Measurements from ENCODE around the gene ATP6V1G2. TPM values are rescaled to one million over a fixed set of nuclear protein-coding genes. Genes with fewer than 3 reads are reported as not detected.
"Not testable (repeated sequence)": the region's sequence is repeated elsewhere in the genome, so short reads cannot be mapped to it uniquely, and the experiment has no call there.

The ATP6V1G2 gene
- polyA plus RNA-seq, result 9.1 TPM
- long read RNA-seq, donor 1, partial matches to known transcripts, result 0 of 2 reads
- long read RNA-seq, donor 1, other reads (novel, unspliced or antisense), result 0 of 2 reads
- long read RNA-seq, donor 2, partial matches to known transcripts, result 0 of 1 reads
- long read RNA-seq, donor 2, other reads (novel, unspliced or antisense), result 0 of 1 reads
- long read RNA-seq, donor 3, transcript ATP6V1G2-205 (3 exons, 1,588 nt), result major isoform, 5 of 5 reads
- long read RNA-seq, donor 3, partial matches to known transcripts, result 0 of 5 reads
- long read RNA-seq, donor 3, other reads (novel, unspliced or antisense), result 0 of 5 reads
- long read RNA-seq, donor 4, result 0 reads
- long read RNA-seq, donor 5, transcript ATP6V1G2-205 (3 exons, 1,588 nt), result major isoform, 5 of 5 reads
- long read RNA-seq, donor 5, partial matches to known transcripts, result 0 of 5 reads
- long read RNA-seq, donor 5, other reads (novel, unspliced or antisense), result 0 of 5 reads
- long read RNA-seq, donor 6, partial matches to known transcripts, result 0 of 2 reads
- long read RNA-seq, donor 6, other reads (novel, unspliced or antisense), result 0 of 2 reads
- long read RNA-seq, donor 7, partial matches to known transcripts, result 0 of 4 reads
- long read RNA-seq, donor 7, other reads (novel, unspliced or antisense), result 0 of 4 reads
- long read RNA-seq, donor 8, partial matches to known transcripts, result 0 of 1 reads
- long read RNA-seq, donor 8, other reads (novel, unspliced or antisense), result 0 of 1 reads
- long read RNA-seq, donor 9, transcript ATP6V1G2-205 (3 exons, 1,588 nt), result major isoform, 5 of 13 reads
- long read RNA-seq, donor 9, partial matches to known transcripts, result 0 of 13 reads
- long read RNA-seq, donor 9, other reads (novel, unspliced or antisense), result 7 of 13 reads
- long read RNA-seq, donor 10, result 0 reads
- long read RNA-seq, donor 11, partial matches to known transcripts, result 0 of 4 reads
- long read RNA-seq, donor 11, other reads (novel, unspliced or antisense), result 0 of 4 reads

- Histone ChIP-seq H3K4me3 (ENCODE audit: low read length) (peak within 1 kb of the TSS; percentile 50), H3K9me3 (ENCODE audit: control insufficient read depth, low read depth, low read length) (peaks cover 3% of the 10 kb centered on the region), H3K36me3 (ENCODE audit: control insufficient read depth, insufficient read depth, low read length) (peaks cover 14% of the 10 kb centered on the region), H3K27ac (ENCODE audit: low read length) (peak within 1 kb of the TSS; percentile 77), H3K27me3 (ENCODE audit: control insufficient read depth, insufficient read depth, low read length) (no peaks in the 10 kb centered on the region), H3K4me1 (ENCODE audit: control insufficient read depth, insufficient read depth, low read length) (peaks cover 8% of the 10 kb centered on the region)
- DNase-seq, result peak; percentile 85 to 89
- 0% methylated on average over 3 of the region's 11 CpGs for WGBS (ENCODE audit: insufficient coverage, low lambda C conversion rate)
Measured at GRCh38 chr6:31546339-31546957, at the start of gene ATP6V1G2. ATP6V1G2 (minus strand) TSS chr6:31546608; CDS start chr6:31546559, 49 bp downstream.

- H3K27me3 ChIP-seq (ENCODE audit: control insufficient read depth, insufficient read depth, low read length), result peaks cover 2% of the 10 kb centered on the region
- H3K4me3 ChIP-seq (ENCODE audit: low read length), result no peak overlapping the region
- no CpG with 5 or more reads among the region's 7 CpGs for WGBS (ENCODE audit: insufficient coverage, low lambda C conversion rate)
- no peaks in the 10 kb centered on the region for H3K4me1 ChIP-seq (ENCODE audit: control insufficient read depth, insufficient read depth, low read length)
- no peaks in the 10 kb centered on the region for H3K9me3 ChIP-seq (ENCODE audit: control insufficient read depth, low read depth, low read length)
- no peak overlapping the region for H3K27ac ChIP-seq (ENCODE audit: low read length)
- DNase-seq, result no peak
- no peaks in the 10 kb centered on the region for H3K36me3 ChIP-seq (ENCODE audit: control insufficient read depth, insufficient read depth, low read length)
Measured at GRCh38 chr6:31592396-31592771, 46.0 kb upstream of the ATP6V1G2 start.

- not testable (repeated sequence) for H3K36me3 ChIP-seq (ENCODE audit: control insufficient read depth, insufficient read depth, low read length); H3K4me1 ChIP-seq (ENCODE audit: control insufficient read depth, insufficient read depth, low read length)
Measured at GRCh38 chr6:31590691-31591090, 44.3 kb upstream of the ATP6V1G2 start.

DNA sequence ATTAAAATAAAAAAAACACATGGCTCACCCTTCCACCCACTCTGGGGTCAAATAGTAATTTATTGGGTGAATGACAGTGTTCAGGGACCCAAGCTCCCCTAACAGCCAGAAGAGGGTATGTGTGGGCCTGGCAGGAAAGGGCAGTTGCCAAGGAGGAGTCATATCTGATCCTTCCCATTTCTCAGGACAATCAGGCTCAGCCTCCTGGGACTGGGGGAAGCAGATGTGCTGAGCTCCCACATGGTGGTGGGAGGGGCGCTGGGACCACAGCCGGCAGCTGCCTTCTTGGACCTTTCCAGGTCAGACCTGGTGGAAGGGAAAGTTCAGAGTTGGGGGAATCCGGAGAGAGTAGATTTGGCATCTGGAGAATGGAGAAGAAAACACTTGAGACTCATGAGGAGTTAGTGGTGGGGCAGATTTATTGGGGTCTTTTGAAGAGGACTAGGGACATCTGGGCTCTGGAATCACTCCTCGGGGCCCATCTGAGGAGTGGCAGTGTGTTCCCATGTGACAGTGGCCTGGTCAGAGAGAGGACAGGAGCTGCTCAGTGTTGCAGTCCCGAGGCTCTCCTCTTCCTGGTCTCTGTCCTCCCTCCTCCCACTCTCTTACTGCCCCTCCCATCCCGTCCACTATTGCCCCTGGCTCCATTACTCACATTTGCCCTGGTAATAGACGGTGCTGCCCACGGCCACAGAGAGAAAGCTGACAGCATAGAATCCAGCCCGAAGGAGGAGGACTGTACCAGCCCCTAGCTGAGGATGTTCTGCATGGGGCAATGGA lies 42.7 kb upstream of the ATP6V1G2 start:
- H3K4me3 ChIP-seq (ENCODE audit: low read length), result no peak overlapping the region
- no peak for DNase-seq
- WGBS (ENCODE audit: insufficient coverage, low lambda C conversion rate), result 40% methylated on average over 1 of the region's 9 CpGs
- H3K36me3 ChIP-seq (ENCODE audit: control insufficient read depth, insufficient read depth, low read length), result no peaks in the 10 kb centered on the region
- H3K27me3 ChIP-seq (ENCODE audit: control insufficient read depth, insufficient read depth, low read length), result peaks cover 10% of the 10 kb centered on the region
- H3K4me1 ChIP-seq (ENCODE audit: control insufficient read depth, insufficient read depth, low read length), result no peaks in the 10 kb centered on the region
- H3K9me3 ChIP-seq (ENCODE audit: control insufficient read depth, low read depth, low read length), result no peaks in the 10 kb centered on the region
- no peak overlapping the region for H3K27ac ChIP-seq (ENCODE audit: low read length)

More at GRCh38 chr6:31590691-31591090, 44.3 kb upstream of the ATP6V1G2 start:
- H3K27me3 ChIP-seq (ENCODE audit: control insufficient read depth, insufficient read depth, low read length); DNase-seq; H3K27ac ChIP-seq (ENCODE audit: low read length); H3K4me3 ChIP-seq (ENCODE audit: low read length); H3K9me3 ChIP-seq (ENCODE audit: control insufficient read depth, low read depth, low read length): not testable (repeated sequence)
- WGBS (ENCODE audit: insufficient coverage, low lambda C conversion rate), result no CpG with 5 or more reads among the region's 5 CpGs

- WGBS (ENCODE audit: insufficient coverage, low lambda C conversion rate), result 67% methylated on average over 4 of the region's 12 CpGs
- DNase-seq, result no peak
- Histone ChIP-seq H3K4me3 (ENCODE audit: low read length) (no peak overlapping the region), H3K27ac (ENCODE audit: low read length) (no peak overlapping the region), H3K9me3 (ENCODE audit: control insufficient read depth, low read depth, low read length) (no peaks in the 10 kb centered on the region), H3K36me3 (ENCODE audit: control insufficient read depth, insufficient read depth, low read length) (no peaks in the 10 kb centered on the region), H3K4me1 (ENCODE audit: control insufficient read depth, insufficient read depth, low read length) (no peaks in the 10 kb centered on the region), H3K27me3 (ENCODE audit: control insufficient read depth, insufficient read depth, low read length) (peaks cover 10% of the 10 kb centered on the region)
Measured at GRCh38 chr6:31587791-31588777, 41.7 kb upstream of the ATP6V1G2 start.

DNA sequence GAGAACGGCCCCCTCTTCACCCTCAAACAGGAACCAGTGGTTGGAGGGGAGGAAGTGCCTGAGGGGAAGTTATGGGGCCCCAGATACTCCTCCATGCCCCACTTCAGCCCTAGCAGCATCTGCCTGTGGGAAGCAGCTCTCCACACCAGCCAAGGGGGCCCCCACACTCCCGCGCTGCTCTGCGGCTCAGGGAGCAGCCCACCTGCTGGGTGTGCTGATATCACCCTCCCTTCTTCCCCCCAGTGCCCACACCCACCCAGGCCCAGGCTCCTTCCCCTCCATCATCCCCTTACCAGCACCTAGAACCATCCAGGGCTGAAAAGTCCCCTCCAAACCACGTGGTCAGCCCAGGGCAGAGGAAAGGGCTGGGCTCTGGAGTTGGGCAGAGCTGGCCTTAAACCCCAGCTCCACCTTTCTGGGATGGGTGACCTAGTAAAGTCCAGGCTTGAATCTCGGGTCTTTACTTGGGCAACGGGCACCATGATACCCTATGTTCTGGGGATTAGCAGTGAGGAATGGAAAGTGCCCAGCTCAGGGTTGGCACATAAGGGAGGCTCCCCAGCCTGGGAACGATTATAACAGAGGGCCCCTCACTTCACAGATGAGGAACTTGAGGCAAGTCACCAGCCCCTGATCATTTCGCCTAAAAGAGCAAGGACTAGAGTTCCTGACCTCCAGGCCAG lies 40.3 kb upstream of the ATP6V1G2 start:
- peak overlapping the region; percentile 1 for H3K4me3 ChIP-seq (ENCODE audit: low read length)

DNA sequence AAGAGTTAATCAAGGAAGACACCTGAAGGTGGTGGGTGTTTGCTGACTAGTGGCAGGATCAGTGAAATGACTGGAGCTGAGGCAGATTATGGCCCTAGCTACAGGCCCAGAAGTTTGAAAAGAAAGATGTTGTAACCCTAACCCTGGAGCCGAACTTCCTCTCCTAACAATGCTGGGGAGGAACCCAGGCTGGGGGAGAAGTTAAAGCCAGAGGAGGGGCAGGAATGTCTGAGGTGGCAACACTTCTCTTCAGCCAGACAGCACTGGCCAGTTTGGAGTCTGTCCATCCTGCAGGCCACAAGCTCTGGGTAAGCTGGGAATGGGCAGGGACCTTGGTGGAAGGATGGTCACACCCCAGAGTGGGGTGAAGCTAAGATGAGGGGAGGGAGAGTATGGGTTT lies 39.6 kb upstream of the ATP6V1G2 start, which contains the start of gene LST1:
LST1 (plus strand) TSS at position 270 of the 400 bp plus-strand sequence. CDS start 1,023 bp downstream, outside the sequence.
- no peak for DNase-seq
- Histone ChIP-seq H3K4me1 (ENCODE audit: control insufficient read depth, insufficient read depth, low read length) (peaks cover 7% of the 10 kb centered on the region), H3K36me3 (ENCODE audit: control insufficient read depth, insufficient read depth, low read length) (no peaks in the 10 kb centered on the region), H3K27me3 (ENCODE audit: control insufficient read depth, insufficient read depth, low read length) (peaks cover 21% of the 10 kb centered on the region), H3K4me3 (ENCODE audit: low read length) (peak within 1 kb of the TSS; percentile 1), H3K27ac (ENCODE audit: low read length) (no peak within 1 kb of the TSS), H3K9me3 (ENCODE audit: control insufficient read depth, low read depth, low read length) (peaks cover 1% of the 10 kb centered on the region)
- WGBS (ENCODE audit: insufficient coverage, low lambda C conversion rate), result no CpG with 5 or more reads among the region's 1 CpG

More for the DNA sequence above, 40.3 kb upstream of the ATP6V1G2 start:
- no peak for DNase-seq
- Histone ChIP-seq H3K9me3 (ENCODE audit: control insufficient read depth, low read depth, low read length) (no peaks in the 10 kb centered on the region), H3K27me3 (ENCODE audit: control insufficient read depth, insufficient read depth, low read length) (peaks cover 16% of the 10 kb centered on the region), H3K27ac (ENCODE audit: low read length) (no peak overlapping the region), H3K4me1 (ENCODE audit: control insufficient read depth, insufficient read depth, low read length) (peaks cover 4% of the 10 kb centered on the region), H3K36me3 (ENCODE audit: control insufficient read depth, insufficient read depth, low read length) (no peaks in the 10 kb centered on the region)
- WGBS (ENCODE audit: insufficient coverage, low lambda C conversion rate), result no CpG with 5 or more reads among the region's 9 CpGs

GRCh38 chr6:31585491-31585890 lies 39.1 kb upstream of the ATP6V1G2 start:
- Histone ChIP-seq H3K27ac (ENCODE audit: low read length) (no peak overlapping the region), H3K27me3 (ENCODE audit: control insufficient read depth, insufficient read depth, low read length) (peaks cover 22% of the 10 kb centered on the region), H3K36me3 (ENCODE audit: control insufficient read depth, insufficient read depth, low read length) (no peaks in the 10 kb centered on the region), H3K4me3 (ENCODE audit: low read length) (no peak overlapping the region), H3K9me3 (ENCODE audit: control insufficient read depth, low read depth, low read length) (peaks cover 3% of the 10 kb centered on the region), H3K4me1 (ENCODE audit: control insufficient read depth, insufficient read depth, low read length) (peaks cover 7% of the 10 kb centered on the region)
- no peak for DNase-seq
- WGBS (ENCODE audit: insufficient coverage, low lambda C conversion rate), result no CpG with 5 or more reads among the region's 2 CpGs

Measured in large intestine (tissue), 12 donors.